Kidney epithelial cell (primary cell): ENCODE measurements around the gene STAP2. TPM values are rescaled to one million over a fixed set of nuclear protein-coding genes. Genes with fewer than 3 reads are reported as not detected.

Experiments
- DNase-seq: peaks from one replicate; pipeline ENCODE4 v3.0.0-alpha.2; 2010; ENCODE audit warnings: low read depth
- H3K27me3 ChIP-seq: 2 replicates; pipeline ENCODE4 v1.6.0; 2011; ENCODE audit warnings: low read length; ENCODE audit not compliant: control insufficient read depth, insufficient read depth
- H3K36me3 ChIP-seq: 2 replicates; pipeline ENCODE4 v1.5.1; 2011; ENCODE audit warnings: low read length; ENCODE audit not compliant: control insufficient read depth, insufficient read depth
- H3K4me3 ChIP-seq: 2 replicates; pipeline ENCODE4 v1.5.1; 2011; ENCODE audit warnings: low read depth, mild to moderate bottlenecking, control low read depth, low read length
- CTCF ChIP-seq: IDR thresholded peaks from 2 replicates; pipeline ENCODE4 v1.5.1; 2011; ENCODE audit warnings: mild to moderate bottlenecking, moderate library complexity, low read length, control low read depth, inconsistent platforms; ENCODE audit not compliant: insufficient read depth, poor library complexity, severe bottlenecking
- total RNA-seq: library from RNA; depleted of rRNA; stranded (reverse); fragments of >200 nt; gene quantifications from 2 replicates; pipeline ENCODE4 v1.2.3, GENCODE V29; 2015

Gene STAP2
- total RNA-seq, 1 donor from 2014 or later: 78.5 TPM

- no peak for TF ChIP-seq CTCF
- DNase-seq: no peak
- Histone ChIP-seq H3K27me3 (no peaks in the 10 kb centered on the region), H3K4me3 (no peak overlapping the region), H3K36me3 (no peaks in the 10 kb centered on the region)
Measured at GRCh38 chr19:4322942-4323665, 15.5 kb downstream of the STAP2 start.

- Histone ChIP-seq H3K4me3 (no peak overlapping the region), H3K27me3 (no peaks in the 10 kb centered on the region), H3K36me3 (no peaks in the 10 kb centered on the region)
- no peak for DNase-seq
- TF ChIP-seq CTCF: no peak
Measured at GRCh38 chr19:4320419-4320818, 18.2 kb downstream of the STAP2 start.

- DNase-seq: no peak
- Histone ChIP-seq H3K4me3 (no peak overlapping the region), H3K36me3 (no peaks in the 10 kb centered on the region), H3K27me3 (no peaks in the 10 kb centered on the region)
- TF ChIP-seq CTCF: no peak
Measured at GRCh38 chr19:4319067-4319718, 19.4 kb downstream of the STAP2 start.

DNA sequence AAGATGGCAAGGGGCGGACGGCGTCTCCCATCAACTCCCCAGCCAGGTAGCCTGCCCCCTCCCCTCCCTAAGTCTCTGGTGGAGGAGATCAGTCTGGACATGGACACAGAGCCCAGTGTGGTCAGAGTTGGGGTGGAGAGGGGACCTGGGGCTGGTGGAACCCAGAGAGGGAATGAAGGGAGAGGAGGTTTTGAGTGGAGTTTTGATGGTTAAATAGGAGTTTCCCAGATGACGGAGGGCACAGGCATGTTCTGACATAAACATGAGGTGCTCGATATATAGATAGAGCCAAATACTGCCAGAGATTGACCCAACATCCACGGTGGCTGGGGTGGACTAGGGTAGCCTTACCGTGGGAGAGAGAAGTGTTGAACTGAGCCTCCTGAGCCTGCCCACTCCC is 20.2 kb downstream of the STAP2 start:
- TF ChIP-seq CTCF: no peak
- H3K36me3 ChIP-seq: no peaks in the 10 kb centered on the region
- DNase-seq: no peak
- no peaks in the 10 kb centered on the region for H3K27me3 ChIP-seq
- H3K4me3 ChIP-seq: no peak overlapping the region

GRCh38 chr19:4316956-4317355 is 21.7 kb downstream of the STAP2 start:
- DNase-seq: no peak
- Histone ChIP-seq H3K27me3 (no peaks in the 10 kb centered on the region), H3K36me3 (no peaks in the 10 kb centered on the region), H3K4me3 (no peak overlapping the region)
- TF ChIP-seq CTCF: no peak
